HG03064 (cell line): Measurements from ENCODE around the gene AMACR.
"Not testable (repeated sequence)": the region's sequence is repeated elsewhere in the genome, so short reads cannot be mapped to it uniquely, and the experiment has no call there.

ENCODE experiments used
- ATAC-seq: cut with Tn5 transposase; IDR thresholded peaks from one replicate; pipeline ENCODE4 v1.9.1; 2021; ENCODE audit warnings: low read depth; ENCODE audit not compliant: unreplicated experiment

The AMACR gene

DNA sequence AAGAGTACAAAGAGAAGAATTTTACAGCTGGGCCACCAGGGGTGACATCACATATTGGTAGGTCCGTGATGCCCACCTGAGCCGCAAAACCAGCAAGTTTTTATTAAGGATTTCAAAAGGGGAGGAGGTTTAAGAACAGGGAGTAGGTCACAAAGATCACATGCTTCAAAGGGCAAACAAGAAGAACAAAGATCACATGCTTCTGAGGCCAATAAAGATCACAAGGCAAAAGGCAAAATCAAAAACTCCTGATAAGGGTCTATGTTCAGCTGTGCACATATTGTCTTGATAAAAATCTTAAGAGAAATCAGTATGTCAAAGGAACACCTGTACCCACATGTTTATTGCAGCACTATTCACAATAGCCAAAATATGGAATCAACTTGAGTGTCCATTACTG, 2.3 kb upstream of the AMACR start:
- ATAC-seq, result not testable (repeated sequence)

DNA sequence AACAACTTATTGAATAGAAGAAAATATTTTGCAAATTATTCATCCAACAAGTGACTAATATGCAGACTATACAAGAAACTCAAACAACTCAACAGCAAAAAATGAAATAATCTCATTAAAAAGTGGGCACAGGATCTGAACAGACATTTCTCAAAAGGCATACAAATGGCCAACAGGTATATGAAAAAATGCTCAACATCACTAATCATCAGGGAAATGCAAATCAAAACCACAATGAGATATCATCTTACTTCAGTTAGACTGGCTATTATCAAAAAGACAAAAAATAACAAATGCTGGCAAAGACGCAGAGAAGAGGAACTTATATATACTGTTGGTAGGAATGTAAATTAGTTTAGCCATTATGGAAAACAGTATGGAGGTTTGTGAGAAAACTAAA, 1.8 kb upstream of the AMACR start:
- no peak for ATAC-seq

DNA sequence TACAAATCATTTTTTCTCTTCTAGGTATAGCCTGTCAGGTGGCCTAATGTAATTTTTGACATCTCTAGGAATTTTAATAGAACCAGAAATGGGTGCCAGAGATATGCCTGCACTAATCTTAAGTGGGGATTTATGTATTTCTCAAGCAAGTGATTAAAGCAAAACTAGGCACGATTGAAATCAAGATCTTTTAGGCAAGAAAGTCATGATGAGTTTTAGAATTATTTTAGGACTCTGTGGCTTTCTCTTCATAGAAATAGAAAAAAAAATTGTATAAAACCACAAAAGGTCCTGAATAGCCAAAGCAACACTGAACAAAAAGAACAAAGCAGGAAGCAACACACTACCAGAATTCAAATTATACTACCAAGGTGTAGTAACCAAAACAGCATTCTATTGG, 952 bp upstream of the AMACR start:
- ATAC-seq, result no peak

DNA sequence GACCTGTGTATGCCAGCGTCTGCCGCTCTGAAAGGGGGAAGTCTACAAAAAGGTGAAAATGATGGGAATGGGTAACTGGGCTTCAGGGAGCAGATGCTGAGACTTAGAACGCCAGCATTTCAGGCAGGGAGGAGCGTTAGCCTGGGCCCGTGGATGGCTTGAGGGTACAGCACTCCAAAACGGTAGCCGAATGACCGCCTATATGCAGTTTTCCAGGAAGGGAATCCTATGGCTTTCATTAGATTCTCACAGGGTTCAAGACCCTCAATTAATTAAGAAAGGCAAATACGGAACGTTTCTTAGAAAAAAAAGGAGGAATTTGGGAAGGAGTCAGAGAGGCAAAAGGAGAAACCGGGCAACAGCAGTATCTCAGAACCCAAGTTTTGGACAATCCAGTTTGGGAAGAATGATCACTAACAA, 639 bp downstream of the AMACR start:
- no peak for ATAC-seq

DNA sequence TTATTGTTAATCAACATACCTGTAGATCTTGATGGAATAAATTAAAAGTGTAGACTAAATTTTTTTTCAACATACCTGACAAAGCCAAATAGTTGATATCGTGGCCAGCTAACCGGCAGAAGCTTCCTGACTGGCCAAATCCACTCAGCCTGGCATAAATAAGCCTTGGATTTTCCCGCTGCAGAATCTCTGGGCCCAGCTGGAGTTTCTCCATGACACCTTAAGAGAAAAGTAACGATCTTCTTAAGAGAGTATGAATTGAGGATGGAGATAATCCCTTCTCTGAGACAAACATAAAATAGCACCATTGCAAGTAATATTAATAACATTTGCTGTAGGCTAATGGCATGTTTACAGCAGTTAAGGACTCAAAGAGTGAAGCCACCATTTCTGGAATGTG, 2.2 kb downstream of the AMACR start:
- no peak for ATAC-seq

DNA sequence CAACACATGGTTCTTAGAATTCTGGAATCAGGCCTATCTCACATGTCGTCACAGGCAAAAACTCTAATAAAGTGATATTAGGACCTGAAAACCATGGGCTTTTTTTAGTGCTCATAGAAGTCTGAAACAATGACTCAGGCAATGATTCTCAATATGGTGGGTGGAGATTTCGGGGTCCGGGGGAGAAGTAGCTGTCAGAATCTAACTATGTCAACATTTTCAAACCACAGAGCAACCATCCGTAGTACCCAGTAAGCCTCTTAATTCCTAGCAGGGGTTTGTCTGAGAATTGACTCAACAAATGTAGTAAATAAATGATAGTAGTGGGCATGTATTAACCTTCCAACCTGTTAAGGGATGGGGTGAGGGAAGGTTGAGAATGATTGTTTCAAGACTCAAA, 2.6 kb downstream of the AMACR start:
- no peak for ATAC-seq

DNA sequence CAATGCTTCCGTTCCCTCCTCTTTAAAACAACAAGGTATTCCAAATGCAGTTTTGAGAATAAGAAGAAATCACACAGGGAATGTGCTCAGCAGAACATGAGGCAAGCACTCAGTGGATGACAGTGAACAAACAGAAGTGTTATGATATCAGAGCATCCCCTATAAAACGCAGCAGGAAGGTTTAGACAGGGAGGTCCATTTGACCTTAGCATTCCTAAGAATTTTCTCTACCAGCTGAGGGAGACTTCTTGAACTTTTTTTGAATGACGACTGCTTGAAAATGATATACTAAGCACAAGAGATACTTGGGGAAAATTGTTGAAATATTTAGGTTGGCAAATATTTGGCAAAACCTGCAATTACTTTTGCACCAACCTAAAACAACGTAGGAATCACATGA, 3.9 kb downstream of the AMACR start:
- ATAC-seq, result no peak

DNA sequence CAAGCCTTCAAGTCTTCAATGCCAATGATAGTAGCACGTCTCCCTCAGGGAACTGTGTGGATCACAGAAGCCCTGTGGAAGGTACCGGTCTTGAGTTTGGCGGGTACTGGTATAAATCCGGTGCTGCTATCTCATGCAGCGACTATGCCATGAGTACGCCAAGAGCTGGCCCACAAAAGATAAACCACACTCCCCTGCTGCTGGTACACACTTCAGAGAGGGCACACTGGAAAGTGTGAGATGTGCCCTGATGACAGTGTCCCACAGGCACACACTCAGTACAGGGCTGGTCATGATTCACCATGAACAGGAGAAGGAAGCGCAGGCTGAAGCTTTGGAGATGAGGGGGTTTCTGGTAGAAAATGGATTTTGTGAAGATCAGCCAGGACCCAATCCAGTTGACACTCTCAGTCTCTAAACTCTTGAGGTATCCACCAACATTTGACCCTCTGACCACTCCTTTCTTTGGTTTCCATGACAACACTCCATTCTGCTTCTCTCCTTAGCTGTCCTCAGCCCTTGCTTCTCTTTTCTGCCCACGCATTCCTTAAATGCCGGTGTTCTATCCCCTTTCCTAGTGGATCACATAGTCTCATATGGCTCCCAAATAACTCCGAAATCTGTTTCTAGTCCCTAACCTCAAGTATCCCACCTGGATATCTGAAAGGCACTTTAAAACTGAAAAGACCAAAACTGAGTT, 5.1 kb downstream of the AMACR start:
- ATAC-seq, result no peak

DNA sequence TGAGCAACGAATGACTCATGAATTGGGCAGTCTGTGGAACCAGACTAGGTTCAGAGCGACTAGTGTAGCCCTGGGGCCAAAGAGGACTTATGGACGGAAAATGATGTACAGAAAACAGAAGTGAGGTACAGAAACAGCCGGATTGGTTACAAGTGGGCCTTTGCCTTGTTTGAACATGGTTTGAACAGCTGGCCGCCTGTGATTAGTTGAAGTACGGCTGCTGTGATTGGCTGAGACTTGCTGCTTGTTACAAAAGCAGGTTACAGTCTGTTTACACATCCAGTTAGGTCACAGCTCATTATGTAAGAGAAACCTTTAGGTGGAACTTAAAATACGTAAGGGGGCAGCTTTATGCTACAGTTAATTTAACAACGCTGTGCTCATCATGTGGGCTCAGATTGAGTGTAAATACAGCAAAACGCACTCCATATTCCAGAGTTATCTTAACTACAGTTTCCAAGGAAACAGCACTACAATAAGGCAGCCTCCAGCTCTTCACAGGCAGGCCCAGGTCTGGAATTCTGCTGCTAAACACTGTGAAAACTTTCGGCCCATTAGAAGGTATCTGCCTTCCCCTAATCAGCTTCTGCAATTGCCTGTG, 6.5 kb downstream of the AMACR start:
- no peak for ATAC-seq

DNA sequence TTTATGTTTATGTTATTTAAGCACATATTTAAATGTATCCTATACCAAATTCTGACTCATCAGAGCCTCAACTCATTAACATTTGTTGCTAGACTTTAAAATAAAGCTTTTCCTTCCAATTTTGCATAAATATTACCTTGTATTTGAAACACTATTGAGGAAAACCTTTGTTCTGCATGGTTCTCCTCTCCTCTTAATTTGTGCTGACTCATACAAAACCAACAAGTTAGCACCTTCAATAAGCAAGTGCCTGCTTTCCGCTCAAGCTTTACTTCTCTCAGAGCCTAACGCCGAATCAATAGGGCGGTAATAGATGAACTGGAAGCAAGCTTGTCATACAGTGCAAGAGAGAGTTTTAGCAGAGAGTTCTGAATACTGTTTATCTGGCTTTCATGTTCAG, 7.9 kb downstream of the AMACR start:
- no peak for ATAC-seq

DNA sequence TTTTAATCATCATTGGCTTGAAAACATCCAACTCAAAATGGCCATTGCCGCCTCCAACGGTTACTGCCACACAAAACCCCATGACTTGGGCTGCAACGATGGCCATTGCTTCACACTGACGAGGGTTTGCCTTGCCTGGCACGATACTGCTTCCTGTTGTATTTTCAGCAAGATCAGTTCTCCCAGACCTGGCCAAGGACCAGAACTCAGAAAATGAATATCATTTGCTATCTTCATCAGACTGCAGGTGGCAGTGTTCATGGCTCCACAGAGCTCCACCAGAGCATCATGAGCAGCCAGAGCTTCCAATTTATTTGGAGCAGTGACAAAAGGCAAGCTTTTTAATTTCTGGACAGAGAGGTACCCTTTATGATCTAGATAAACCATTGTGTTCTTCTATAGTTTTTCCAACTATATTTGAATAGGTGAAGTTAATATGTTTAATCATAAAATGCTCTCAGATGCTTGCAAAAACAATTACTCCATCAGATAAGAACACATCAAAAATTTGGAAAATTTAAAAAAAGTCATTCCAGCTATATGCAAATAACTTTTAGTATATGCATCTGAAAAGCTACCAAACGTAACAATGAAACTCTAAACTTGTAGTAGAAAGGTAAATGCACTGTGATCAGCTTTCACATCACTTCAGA, 10.4 kb downstream of the AMACR start:
- no peak for ATAC-seq

DNA sequence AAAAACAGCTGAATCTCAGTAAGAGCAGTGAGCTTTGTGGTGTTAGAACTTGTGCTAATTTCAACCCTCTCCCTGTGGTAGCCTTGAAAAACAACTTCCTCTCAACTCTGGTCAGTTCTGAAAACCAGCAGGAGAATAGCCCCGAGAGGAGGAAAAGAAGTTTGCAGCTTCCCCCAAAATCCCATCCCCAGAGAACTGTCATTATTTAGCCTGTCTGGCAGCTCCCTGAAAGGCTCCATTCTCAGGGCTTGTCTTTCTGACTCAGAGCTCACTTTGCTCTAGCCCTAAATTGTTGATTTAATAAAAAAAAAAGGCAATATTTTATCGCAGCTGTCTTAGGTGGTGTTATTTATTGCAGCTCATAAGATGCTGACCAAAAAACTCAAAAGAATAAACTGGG, 12.0 kb downstream of the AMACR start:
- no peak for ATAC-seq

DNA sequence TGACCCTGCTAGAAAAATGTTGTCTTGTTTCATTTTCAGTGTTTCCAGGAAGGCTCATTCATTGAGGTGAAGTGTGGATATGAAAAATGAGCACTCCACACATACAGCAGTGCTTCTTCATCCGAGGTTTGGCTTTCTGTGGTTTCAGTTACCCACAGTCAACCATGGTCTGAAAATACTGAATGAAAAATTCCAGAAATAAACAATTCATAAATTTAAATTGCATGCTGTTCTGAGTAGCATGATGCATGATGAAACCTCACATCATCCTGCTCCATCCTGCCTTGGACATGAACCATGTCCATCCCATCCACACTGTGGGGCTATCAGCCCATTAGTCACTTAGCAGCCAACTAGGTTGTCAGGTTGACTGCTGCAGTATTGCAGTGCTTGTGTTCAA, 13.0 kb downstream of the AMACR start:
- ATAC-seq, result no peak

DNA sequence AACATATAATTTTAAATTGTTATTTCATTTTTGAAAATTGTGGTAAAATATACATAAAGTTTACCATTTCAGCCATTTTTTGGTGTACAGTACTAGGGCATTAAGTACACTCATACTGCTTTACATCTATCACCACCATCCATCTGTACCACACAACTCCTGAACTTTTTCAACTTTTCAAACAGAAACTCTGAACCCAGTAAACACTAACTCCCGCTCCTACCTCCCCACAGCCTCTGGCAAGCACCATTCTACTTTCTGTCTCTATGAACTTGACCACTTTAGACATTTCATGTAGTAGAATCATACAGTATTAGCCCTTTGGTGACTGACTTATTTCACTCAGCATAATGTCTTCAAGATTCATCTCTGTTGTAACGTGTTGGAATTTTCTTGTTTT, 15.0 kb downstream of the AMACR start:
- ATAC-seq, result no peak

DNA sequence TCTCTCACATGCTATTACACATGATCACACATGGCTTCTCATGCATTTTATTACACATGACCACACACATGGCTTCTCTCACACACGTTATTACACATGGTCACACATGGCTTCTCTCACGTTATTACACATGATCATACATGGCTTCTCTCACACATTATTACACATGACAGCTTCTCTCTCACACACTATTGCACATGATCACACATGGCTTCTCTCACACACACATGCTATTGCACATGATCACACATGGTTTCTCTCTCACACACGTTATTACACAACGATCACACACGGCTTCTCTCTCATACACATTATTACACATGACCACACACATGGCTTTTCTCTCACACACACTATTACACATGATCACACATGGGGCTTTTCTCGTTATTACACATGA, 22.4 kb downstream of the AMACR start:
- ATAC-seq, result no peak

DNA sequence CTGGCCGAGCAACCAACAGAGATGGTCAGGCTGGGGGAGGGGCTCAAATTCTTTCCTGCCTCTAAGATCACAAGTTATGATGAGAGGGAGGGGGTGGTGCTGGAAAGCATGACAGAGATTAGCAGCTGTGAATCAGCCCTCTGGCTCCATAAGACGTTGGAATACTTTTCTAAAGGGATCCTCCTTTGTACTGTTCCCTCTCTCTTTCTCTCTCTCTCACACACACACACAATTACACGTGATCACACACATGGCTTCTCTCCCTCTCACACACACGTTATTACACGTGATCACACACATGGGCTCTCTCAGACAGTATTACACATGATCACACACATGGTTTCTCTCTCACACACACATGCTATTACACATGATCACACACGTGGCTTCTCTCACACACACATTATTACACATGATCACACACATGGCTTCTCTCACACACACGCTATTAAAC, 23.2 kb downstream of the AMACR start, which contains the start of gene SLC45A2:
Gene SLC45A2 (minus strand): TSS at position 23 of the 454 bp plus-strand sequence. CDS start 110 bp downstream, outside the sequence.
- ATAC-seq, result no peak

DNA sequence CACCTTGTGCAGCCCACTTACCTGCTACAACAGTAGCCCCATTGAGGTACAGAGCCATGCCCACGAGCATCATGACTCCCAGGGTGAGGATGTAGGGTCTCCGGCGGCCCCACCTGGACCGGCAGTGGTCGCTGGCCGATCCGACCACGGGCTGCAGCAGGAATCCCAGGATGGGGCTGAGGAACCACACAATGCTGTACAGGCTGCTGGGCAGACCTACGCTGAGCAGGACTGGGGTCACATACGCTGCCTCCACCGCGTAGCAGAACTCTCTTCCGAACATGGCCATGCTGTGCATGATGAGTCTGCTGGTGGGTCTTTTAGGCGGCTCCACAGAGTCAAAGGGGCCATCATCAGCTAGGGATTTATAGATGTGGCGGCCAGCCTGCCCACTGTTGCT, 23.7 kb downstream of the AMACR start:
- ATAC-seq, result no peak

DNA sequence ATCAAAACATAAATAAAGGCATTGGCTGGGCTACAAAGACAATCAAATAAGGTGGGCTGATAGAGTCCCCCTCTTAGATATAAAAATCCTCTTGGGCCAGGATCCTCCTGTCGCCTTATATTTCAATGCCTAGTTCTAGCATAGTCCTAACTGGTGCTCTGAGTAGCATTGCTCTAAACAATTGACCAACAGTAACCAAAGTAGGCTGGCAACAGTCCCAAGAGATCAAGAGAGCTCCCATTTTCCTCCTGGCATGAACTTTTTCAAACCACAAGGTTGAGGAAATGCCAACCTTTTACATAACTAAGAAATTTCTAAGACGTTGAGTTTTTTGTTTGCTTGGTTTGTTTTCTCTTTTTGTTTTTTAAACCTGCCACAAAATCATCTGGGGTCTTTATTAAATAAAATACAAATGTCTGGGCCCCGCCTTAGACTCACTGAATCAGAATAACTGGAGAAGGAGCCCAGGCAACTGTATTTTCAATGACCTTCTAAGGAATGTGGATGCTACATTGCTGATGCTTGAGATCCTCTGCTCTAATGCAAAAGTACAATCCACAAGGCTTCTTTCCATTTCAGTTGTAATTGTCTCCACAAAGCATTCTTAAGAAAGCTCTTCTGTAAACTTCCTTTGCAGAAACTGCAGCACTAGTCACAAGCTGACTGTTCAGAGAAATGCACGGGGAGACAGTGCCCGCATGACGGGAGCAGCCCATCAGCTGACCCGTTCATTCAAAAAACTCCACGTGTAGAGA, 26.3 kb downstream of the AMACR start:
- no peak for ATAC-seq

DNA sequence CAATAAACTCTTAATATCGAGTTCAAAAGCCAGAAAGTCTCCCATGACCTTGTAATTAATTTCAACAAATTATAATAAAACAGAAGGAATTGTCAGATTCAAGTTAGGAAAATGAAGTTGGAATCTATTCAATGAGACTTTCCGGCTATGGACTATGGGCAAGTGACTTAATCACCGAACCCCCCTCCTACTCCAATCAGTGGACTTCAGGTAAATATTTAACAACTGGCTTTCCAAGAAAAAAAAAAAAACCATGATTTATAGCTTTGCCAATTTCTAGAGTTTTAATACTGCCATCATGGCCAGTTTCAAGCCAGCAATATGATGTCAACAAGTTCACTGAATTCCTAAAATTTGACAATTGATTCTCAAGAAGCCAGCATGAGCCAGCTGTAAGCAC, 27.8 kb downstream of the AMACR start:
- no peak for ATAC-seq

DNA sequence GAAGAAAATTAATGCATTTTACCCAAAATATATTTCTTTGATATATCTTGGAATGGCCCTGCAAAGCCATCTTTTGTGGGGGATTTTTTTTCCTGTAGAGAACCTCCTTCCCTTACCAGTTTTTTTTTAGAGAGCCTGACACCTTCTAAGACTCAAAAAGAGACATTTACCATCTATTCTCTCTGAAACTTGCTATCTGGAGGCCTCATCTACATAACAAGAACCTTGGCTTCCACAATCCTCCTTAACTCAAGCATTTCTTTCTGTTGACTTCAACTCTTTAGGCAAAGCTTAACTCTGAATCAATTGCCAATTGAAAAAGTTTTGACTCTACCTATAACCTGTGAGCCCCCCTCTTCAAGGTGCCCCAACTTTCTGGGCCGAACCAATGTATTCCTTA, 29.5 kb downstream of the AMACR start:
- ATAC-seq, result no peak

DNA sequence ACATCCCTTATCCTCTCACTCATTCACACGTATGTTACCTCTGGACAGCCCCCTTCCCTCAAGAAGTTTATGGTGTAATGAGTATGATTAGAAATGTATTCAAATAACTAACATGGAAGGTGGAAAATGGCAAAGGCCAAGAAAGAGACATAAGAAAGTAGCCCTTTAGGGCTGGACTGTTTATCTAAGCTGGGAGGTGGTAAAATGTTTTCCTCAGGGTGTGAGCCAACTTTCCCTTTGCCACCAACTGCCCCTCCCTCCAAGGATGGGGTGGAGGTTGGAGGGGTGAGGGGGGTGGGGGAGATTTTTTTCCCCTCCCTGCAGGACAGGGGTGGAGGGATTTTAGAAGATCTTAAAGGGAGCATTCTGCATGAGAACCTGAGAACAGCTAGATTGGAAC, 31.5 kb downstream of the AMACR start:
- no peak for ATAC-seq
